Thyroid gland (tissue), 4 donors: ENCODE results near the gene SPRY4.

ENCODE experiments used
- POLR2A ChIP-seq, 2 donors: fragments of 450-650 bp; IDR thresholded peaks; one replicate each; pipeline ENCODE4 v1.6.1; 2017; ENCODE audit warnings: antibody characterized with exemption in 2 of 2, mild to moderate bottlenecking in 2 of 2, moderate library complexity in 1 of 2
- TF ChIP-seq, protein P1 (sequence below), 6 experiments: fragments of 200-600 bp in 3 of 6; fragments of 450-650 bp in 3 of 6; sonication (generic) in 3 of 6; IDR thresholded peaks; one replicate each; pipeline ENCODE4 v1.5.1; 2016 to 2019; ENCODE audit warnings: antibody characterized with exemption in 6 of 6, mild to moderate bottlenecking in 2 of 6, inconsistent platforms in 1 of 6, moderate library complexity in 1 of 6

DNA sequence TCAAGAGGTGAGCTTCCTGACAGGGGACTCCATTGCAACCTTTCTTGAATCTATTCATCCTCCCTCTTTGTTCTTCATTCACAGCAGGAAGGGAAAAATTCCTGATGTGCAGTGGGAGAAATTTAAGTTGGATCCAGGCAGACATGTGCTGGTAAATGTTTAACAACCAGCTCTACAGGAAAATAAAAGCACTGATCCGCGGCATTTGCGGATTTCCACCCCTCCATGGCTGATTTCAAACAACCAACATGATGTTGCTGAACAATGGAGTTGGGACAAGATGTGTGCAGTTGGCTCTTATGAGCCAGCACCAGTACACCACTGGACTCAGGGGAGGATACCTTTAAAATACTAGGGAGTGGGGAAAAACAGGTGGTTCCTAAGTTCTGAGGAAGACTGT is 47.0 kb downstream of the SPRY4 start:
- TF ChIP-seq, protein P1, sequence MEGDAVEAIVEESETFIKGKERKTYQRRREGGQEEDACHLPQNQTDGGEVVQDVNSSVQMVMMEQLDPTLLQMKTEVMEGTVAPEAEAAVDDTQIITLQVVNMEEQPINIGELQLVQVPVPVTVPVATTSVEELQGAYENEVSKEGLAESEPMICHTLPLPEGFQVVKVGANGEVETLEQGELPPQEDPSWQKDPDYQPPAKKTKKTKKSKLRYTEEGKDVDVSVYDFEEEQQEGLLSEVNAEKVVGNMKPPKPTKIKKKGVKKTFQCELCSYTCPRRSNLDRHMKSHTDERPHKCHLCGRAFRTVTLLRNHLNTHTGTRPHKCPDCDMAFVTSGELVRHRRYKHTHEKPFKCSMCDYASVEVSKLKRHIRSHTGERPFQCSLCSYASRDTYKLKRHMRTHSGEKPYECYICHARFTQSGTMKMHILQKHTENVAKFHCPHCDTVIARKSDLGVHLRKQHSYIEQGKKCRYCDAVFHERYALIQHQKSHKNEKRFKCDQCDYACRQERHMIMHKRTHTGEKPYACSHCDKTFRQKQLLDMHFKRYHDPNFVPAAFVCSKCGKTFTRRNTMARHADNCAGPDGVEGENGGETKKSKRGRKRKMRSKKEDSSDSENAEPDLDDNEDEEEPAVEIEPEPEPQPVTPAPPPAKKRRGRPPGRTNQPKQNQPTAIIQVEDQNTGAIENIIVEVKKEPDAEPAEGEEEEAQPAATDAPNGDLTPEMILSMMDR (IDR thresholded peaks at IDR 0.05): no peak
- TF ChIP-seq POLR2A (IDR thresholded peaks at IDR 0.05): no peak
